RWPE2 (cell line): Measurements from ENCODE around the gene ABTB2.
"Not testable (repeated sequence)": the region's sequence is repeated elsewhere in the genome, so short reads cannot be mapped to it uniquely, and the experiment has no call there.

Source experiments
- ATAC-seq: fragments of 200-7000 bp; cut with Tn5 transposase; 3 replicates; pipeline ENCODE4 v1.9.1; 2021; ENCODE audit warnings: low read depth
- DNase-seq: peaks from one replicate; pipeline ENCODE4 v3.0.0-alpha.2; 2020; ENCODE audit warnings: low spot score
- H3K27ac ChIP-seq: fragments of 450-650 bp; 2 replicates; pipeline ENCODE4 v1.5.1; 2017; ENCODE audit warnings: mild to moderate bottlenecking; ENCODE audit not compliant: poor library complexity, severe bottlenecking
- H3K27me3 ChIP-seq: fragments of 250-450 bp; sonication (Bioruptor Pico); 2 replicates; pipeline ENCODE4 v1.5.1; 2021; ENCODE audit warnings: mild to moderate bottlenecking, moderate library complexity; ENCODE audit not compliant: insufficient read depth, poor library complexity, severe bottlenecking
- H3K36me3 ChIP-seq: fragments of 250-450 bp; sonication (Bioruptor Pico); 2 replicates; pipeline ENCODE4 v1.5.1; 2020; ENCODE audit warnings: low read depth, mild to moderate bottlenecking, moderate library complexity
- H3K4me1 ChIP-seq: fragments of 250-450 bp; sonication (Bioruptor Pico); 2 replicates; pipeline ENCODE4 v1.5.1; 2021; ENCODE audit warnings: mild to moderate bottlenecking, moderate library complexity; ENCODE audit not compliant: insufficient read depth, poor library complexity, severe bottlenecking
- H3K4me3 ChIP-seq: fragments of 250-450 bp; sonication (Bioruptor Pico); 2 replicates; pipeline ENCODE4 v1.5.1; 2021; ENCODE audit warnings: mild to moderate bottlenecking, moderate library complexity; ENCODE audit not compliant: severe bottlenecking
- H3K9me3 ChIP-seq: fragments of 250-450 bp; sonication (Bioruptor Pico); 2 replicates; pipeline ENCODE4 v1.5.1; 2021; ENCODE audit warnings: mild to moderate bottlenecking, moderate library complexity; ENCODE audit not compliant: severe bottlenecking
- CTCF ChIP-seq: fragments of 450-650 bp; IDR thresholded peaks from one replicate; pipeline ENCODE4 v1.5.1; 2017; ENCODE audit warnings: mild to moderate bottlenecking, moderate library complexity; ENCODE audit not compliant: poor library complexity, severe bottlenecking

Gene ABTB2

GRCh38 chr11:34219941-34220370 is 137.9 kb downstream of the ABTB2 start:
- Histone ChIP-seq H3K9me3 (no peaks in the 10 kb centered on the region), H3K27me3 (no peaks in the 10 kb centered on the region), H3K4me1 (peaks cover 6% of the 10 kb centered on the region), H3K4me3 (no peak overlapping the region), H3K36me3 (no peaks in the 10 kb centered on the region), H3K27ac (no peak overlapping the region)
- no peak for TF ChIP-seq CTCF
- no peak for DNase-seq
- ATAC-seq: no peak

GRCh38 chr11:34219279-34219678 is 138.5 kb downstream of the ABTB2 start:
- no peak for TF ChIP-seq CTCF
- no peak overlapping the region for H3K4me3 ChIP-seq
- no peaks in the 10 kb centered on the region for H3K9me3 ChIP-seq
- peaks cover 6% of the 10 kb centered on the region for H3K4me1 ChIP-seq
- DNase-seq (no peak), ATAC-seq (no peak)
- no peaks in the 10 kb centered on the region for H3K27me3 ChIP-seq
- no peak overlapping the region for H3K27ac ChIP-seq
- H3K36me3 ChIP-seq: no peaks in the 10 kb centered on the region

GRCh38 chr11:34218756-34219155 is 139.1 kb downstream of the ABTB2 start:
- H3K36me3 ChIP-seq, DNase-seq, H3K27ac ChIP-seq, H3K9me3 ChIP-seq, H3K27me3 ChIP-seq, H3K4me3 ChIP-seq, H3K4me1 ChIP-seq, ATAC-seq: not testable (repeated sequence)

GRCh38 chr11:34218067-34218466 is 139.7 kb downstream of the ABTB2 start:
- H3K9me3 ChIP-seq: no peaks in the 10 kb centered on the region
- ATAC-seq (no peak), DNase-seq (no peak)
- H3K27ac ChIP-seq: no peak overlapping the region
- TF ChIP-seq CTCF: no peak
- H3K36me3 ChIP-seq: no peaks in the 10 kb centered on the region
- no peak overlapping the region for H3K4me3 ChIP-seq
- H3K27me3 ChIP-seq: no peaks in the 10 kb centered on the region
- H3K4me1 ChIP-seq: peaks cover 6% of the 10 kb centered on the region

- no peaks in the 10 kb centered on the region for H3K36me3 ChIP-seq
- peaks cover 6% of the 10 kb centered on the region for H3K4me1 ChIP-seq
- H3K4me3 ChIP-seq: no peak overlapping the region
- TF ChIP-seq CTCF: no peak
- no peak overlapping the region for H3K27ac ChIP-seq
- H3K27me3 ChIP-seq: no peaks in the 10 kb centered on the region
- H3K9me3 ChIP-seq: no peaks in the 10 kb centered on the region
- no peak for ATAC-seq
- no peak for DNase-seq
Measured at GRCh38 chr11:34216706-34217105, 141.1 kb downstream of the ABTB2 start.
